ENCODE measurements around the gene TRAPPC13.

DNA sequence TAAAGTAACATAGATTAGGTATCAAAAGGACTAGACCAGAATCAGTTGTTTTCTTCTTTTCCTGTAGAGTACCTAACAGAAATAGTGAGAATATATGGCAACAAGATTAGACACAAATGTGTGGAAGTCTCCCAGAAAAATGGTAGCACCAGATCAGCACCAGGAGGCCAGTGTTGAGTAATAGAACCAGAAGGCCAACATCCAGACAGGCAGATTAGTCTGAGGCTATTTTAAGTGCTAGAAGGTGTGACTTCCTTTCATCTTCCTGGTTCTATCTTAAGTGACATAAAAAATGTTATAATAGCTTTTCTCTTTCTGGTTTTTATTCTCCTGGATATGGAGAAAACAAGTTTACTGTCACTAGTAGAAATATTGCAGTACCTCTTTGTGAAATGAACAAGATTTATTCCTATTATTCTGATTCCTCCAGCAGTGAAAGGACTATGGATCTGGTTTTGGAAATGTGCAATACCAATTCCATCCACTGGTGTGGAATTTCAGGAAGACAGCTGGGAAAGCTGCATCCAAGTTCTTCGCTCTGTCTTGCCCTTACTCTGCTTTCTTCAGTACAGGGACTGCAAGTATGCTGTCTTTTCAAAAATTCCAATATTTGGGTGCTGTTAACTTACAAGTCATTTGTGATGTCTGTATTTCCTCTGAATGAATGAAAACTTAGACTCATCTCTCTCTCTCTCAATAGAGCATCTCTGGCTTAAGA lies 39.1 kb downstream of the TRAPPC13 start:
- TF ChIP-seq, protein P1, sequence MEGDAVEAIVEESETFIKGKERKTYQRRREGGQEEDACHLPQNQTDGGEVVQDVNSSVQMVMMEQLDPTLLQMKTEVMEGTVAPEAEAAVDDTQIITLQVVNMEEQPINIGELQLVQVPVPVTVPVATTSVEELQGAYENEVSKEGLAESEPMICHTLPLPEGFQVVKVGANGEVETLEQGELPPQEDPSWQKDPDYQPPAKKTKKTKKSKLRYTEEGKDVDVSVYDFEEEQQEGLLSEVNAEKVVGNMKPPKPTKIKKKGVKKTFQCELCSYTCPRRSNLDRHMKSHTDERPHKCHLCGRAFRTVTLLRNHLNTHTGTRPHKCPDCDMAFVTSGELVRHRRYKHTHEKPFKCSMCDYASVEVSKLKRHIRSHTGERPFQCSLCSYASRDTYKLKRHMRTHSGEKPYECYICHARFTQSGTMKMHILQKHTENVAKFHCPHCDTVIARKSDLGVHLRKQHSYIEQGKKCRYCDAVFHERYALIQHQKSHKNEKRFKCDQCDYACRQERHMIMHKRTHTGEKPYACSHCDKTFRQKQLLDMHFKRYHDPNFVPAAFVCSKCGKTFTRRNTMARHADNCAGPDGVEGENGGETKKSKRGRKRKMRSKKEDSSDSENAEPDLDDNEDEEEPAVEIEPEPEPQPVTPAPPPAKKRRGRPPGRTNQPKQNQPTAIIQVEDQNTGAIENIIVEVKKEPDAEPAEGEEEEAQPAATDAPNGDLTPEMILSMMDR (IDR thresholded peaks at IDR 0.05; ENCODE audit: low read depth, low read length): no peak
- TF ChIP-seq POLR2A (IDR thresholded peaks at IDR 0.05; ENCODE audit: extremely low read depth, insufficient read length): no peak
- no peak for TF ChIP-seq MYC (IDR thresholded peaks at IDR 0.05; ENCODE audit: low read depth, low read length)
